Measurements from ENCODE around the gene KDM6A. TPM values are rescaled to one million over a fixed set of nuclear protein-coding genes. Genes with fewer than 3 reads are reported as not detected.
"Not testable (repeated sequence)": the region's sequence is repeated elsewhere in the genome, so short reads cannot be mapped to it uniquely, and the experiment has no call there.

The KDM6A gene
- total and polyA plus RNA-seq, 2 donors (not counting 1 experiment from before 2014, with no cell fraction given): 33.3 to 57.0 TPM

- CTCF ChIA-PET: no interaction called here
- peaks cover 81% of the 10 kb centered on the region for H3K79me2 ChIP-seq (ENCODE audit: control insufficient read depth, insufficient read depth, low read length)
- no peaks in the 10 kb centered on the region for H3K36me3 ChIP-seq (replicated peaks in 1 of 2; ENCODE audit: control extremely low read depth in 1 of 2, control insufficient read depth in 1 of 2, extremely low read depth in 1 of 2, insufficient read depth in 2 of 2, low read length in 1 of 2)
- TF ChIP-seq CTCF (IDR thresholded peaks at IDR 0.05): no peak
- peak overlapping the region; percentile 37 for H3K9ac ChIP-seq (ENCODE audit: low read length)
- H2AFZ ChIP-seq (ENCODE audit: insufficient read depth, low read depth, low read length, poor library complexity, severe bottlenecking): no peak overlapping the region
- ATAC-seq (ENCODE audit: low read depth) (no peak), DNase-seq (peak; percentile 6)
- H3K4me3 Mint-ChIP-seq: peak overlapping the region; percentile 69
- intact Hi-C loops (cut with micrococcal nuclease): no loop called here
- H3K4me2 ChIP-seq (replicated peaks; ENCODE audit: low read depth, low read length, poor library complexity, severe bottlenecking): peak overlapping the region; percentile 62
- H3K27ac ChIP-seq (ENCODE audit: low read length in 2 of 2): peak overlapping the region; percentile 34 to 64
- H3K4me3 ChIP-seq (ENCODE audit: control extremely low read depth in 1 of 5, extremely low read depth in 1 of 5, insufficient read depth in 1 of 5, low read depth in 2 of 5, low read length in 4 of 5): peak overlapping the region in 1 of 5 experiments; percentile 37
- POLR2A ChIA-PET: no interaction called here
- H3K4me1 Mint-ChIP-seq: peaks cover 64% of the 10 kb centered on the region
- H3K9me3 ChIP-seq (ENCODE audit: control extremely low read depth in 1 of 3, control insufficient read depth in 2 of 3, insufficient read depth in 1 of 3, low read length in 2 of 3): no peaks in the 10 kb centered on the region
- H3K27me3 Mint-ChIP-seq: no peaks in the 10 kb centered on the region
- H4K20me1 ChIP-seq (ENCODE audit: control insufficient read depth, insufficient read depth, low read length, poor library complexity, severe bottlenecking): peaks cover 45% of the 10 kb centered on the region
- no peaks in the 10 kb centered on the region for H3K27me3 ChIP-seq (replicated peaks in 1 of 4; ENCODE audit: control extremely low read depth in 1 of 4, control insufficient read depth in 3 of 4, insufficient read depth in 4 of 4, low read length in 3 of 4)
- peaks cover 39 to 47% of the 10 kb centered on the region in 2 donors for H3K4me1 ChIP-seq (ENCODE audit: control insufficient read depth in 2 of 2, insufficient read depth in 2 of 2, low read length in 2 of 2)
- no peaks in the 10 kb centered on the region for H3K9me3 Mint-ChIP-seq (ENCODE audit: insufficient read depth)
- WGBS (ENCODE audit: insufficient coverage): 0% methylated on average over 1 of the region's 1 CpG
- peak overlapping the region; percentile 87 for H3K27ac Mint-ChIP-seq
Measured at GRCh38 chrX:44997888-44998287, 124.9 kb downstream of the KDM6A start.

DNA sequence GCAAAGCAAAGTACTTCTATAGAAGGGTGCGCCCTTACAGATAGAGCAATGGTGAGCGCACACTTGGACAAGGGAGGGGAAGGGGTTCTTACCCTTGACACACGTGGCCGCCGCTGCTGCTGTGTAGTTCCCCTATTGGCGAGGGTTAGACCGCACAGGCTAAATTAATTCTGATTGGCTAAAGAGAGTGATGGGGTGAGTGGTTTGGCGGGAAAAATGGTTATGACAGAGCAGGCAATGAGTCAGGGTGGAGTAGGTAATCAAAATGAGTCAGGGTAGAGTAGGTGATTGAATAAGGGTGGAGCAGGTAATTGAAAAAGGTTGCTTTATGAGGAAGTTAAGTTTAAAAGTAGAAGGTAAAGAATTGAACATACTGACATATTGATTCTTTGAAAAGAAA lies 126.2 kb downstream of the KDM6A start:
- H3K27ac ChIP-seq (ENCODE audit: low read length in 2 of 2); H3K4me3 ChIP-seq (ENCODE audit: control extremely low read depth in 1 of 5, extremely low read depth in 1 of 5, insufficient read depth in 1 of 5, low read depth in 2 of 5, low read length in 4 of 5); POLR2A ChIA-PET; H3K4me2 ChIP-seq (replicated peaks; ENCODE audit: low read depth, low read length, poor library complexity, severe bottlenecking); intact Hi-C loops (cut with micrococcal nuclease); CTCF ChIA-PET; H3K27me3 ChIP-seq (replicated peaks in 1 of 4; ENCODE audit: control extremely low read depth in 1 of 4, control insufficient read depth in 3 of 4, insufficient read depth in 4 of 4, low read length in 3 of 4); H2AFZ ChIP-seq (ENCODE audit: insufficient read depth, low read depth, low read length, poor library complexity, severe bottlenecking); H3K27ac Mint-ChIP-seq; H3K36me3 ChIP-seq (replicated peaks in 1 of 2; ENCODE audit: control extremely low read depth in 1 of 2, control insufficient read depth in 1 of 2, extremely low read depth in 1 of 2, insufficient read depth in 2 of 2, low read length in 1 of 2); ATAC-seq (ENCODE audit: low read depth); H3K9me3 ChIP-seq (ENCODE audit: control extremely low read depth in 1 of 3, control insufficient read depth in 2 of 3, insufficient read depth in 1 of 3, low read length in 2 of 3); H3K9ac ChIP-seq (ENCODE audit: low read length); DNase-seq; H3K9me3 Mint-ChIP-seq (ENCODE audit: insufficient read depth); H3K27me3 Mint-ChIP-seq; H3K4me3 Mint-ChIP-seq: not testable (repeated sequence)
- Histone ChIP-seq H3K79me2 (ENCODE audit: control insufficient read depth, insufficient read depth, low read length) (peaks cover 82% of the 10 kb centered on the region), H3K4me1 (ENCODE audit: control insufficient read depth in 2 of 2, insufficient read depth in 2 of 2, low read length in 2 of 2) (peaks cover 39 to 47% of the 10 kb centered on the region in 2 donors), H4K20me1 (ENCODE audit: control insufficient read depth, insufficient read depth, low read length, poor library complexity, severe bottlenecking) (peaks cover 53% of the 10 kb centered on the region)
- WGBS (ENCODE audit: insufficient coverage): 90% methylated on average over 6 of the region's 8 CpGs
- peaks cover 65% of the 10 kb centered on the region for H3K4me1 Mint-ChIP-seq

GRCh38 chrX:44999872-45000271 lies 126.9 kb downstream of the KDM6A start:
- H3K9me3 Mint-ChIP-seq (ENCODE audit: insufficient read depth); H2AFZ ChIP-seq (ENCODE audit: insufficient read depth, low read depth, low read length, poor library complexity, severe bottlenecking); H3K27me3 Mint-ChIP-seq; H3K4me3 Mint-ChIP-seq; intact Hi-C loops (cut with micrococcal nuclease); H3K9ac ChIP-seq (ENCODE audit: low read length); CTCF ChIA-PET; ATAC-seq (ENCODE audit: low read depth); H3K4me2 ChIP-seq (replicated peaks; ENCODE audit: low read depth, low read length, poor library complexity, severe bottlenecking); H3K36me3 ChIP-seq (replicated peaks in 1 of 2; ENCODE audit: control extremely low read depth in 1 of 2, control insufficient read depth in 1 of 2, extremely low read depth in 1 of 2, insufficient read depth in 2 of 2, low read length in 1 of 2); H3K27ac ChIP-seq (ENCODE audit: low read length in 2 of 2); H3K27me3 ChIP-seq (replicated peaks in 1 of 4; ENCODE audit: control extremely low read depth in 1 of 4, control insufficient read depth in 3 of 4, insufficient read depth in 4 of 4, low read length in 3 of 4); H3K4me3 ChIP-seq (ENCODE audit: control extremely low read depth in 1 of 5, extremely low read depth in 1 of 5, insufficient read depth in 1 of 5, low read depth in 2 of 5, low read length in 4 of 5); POLR2A ChIA-PET; DNase-seq; H3K9me3 ChIP-seq (ENCODE audit: control extremely low read depth in 1 of 3, control insufficient read depth in 2 of 3, insufficient read depth in 1 of 3, low read length in 2 of 3): not testable (repeated sequence)
- no CpG with 5 or more reads among the region's 3 CpGs for WGBS (ENCODE audit: insufficient coverage)
- H3K4me1 ChIP-seq (ENCODE audit: control insufficient read depth in 2 of 2, insufficient read depth in 2 of 2, low read length in 2 of 2): peaks cover 39 to 47% of the 10 kb centered on the region in 2 donors
- peaks cover 53% of the 10 kb centered on the region for H4K20me1 ChIP-seq (ENCODE audit: control insufficient read depth, insufficient read depth, low read length, poor library complexity, severe bottlenecking)
- H3K79me2 ChIP-seq (ENCODE audit: control insufficient read depth, insufficient read depth, low read length): peaks cover 82% of the 10 kb centered on the region
- Mint-ChIP-seq H3K27ac (peak overlapping the region; percentile 46), H3K4me1 (peaks cover 63% of the 10 kb centered on the region)

All from B cell (primary cell).